ENCODE data around the gene UACA. TPM values are rescaled to one million over a fixed set of nuclear protein-coding genes. Genes with fewer than 3 reads are reported as not detected.
A peak's percentile ranks its signal among the peaks of the same experiment; 100 is the strongest.

The UACA gene
- total RNA-seq, 2 experiments from 2014 or later: 2.3 to 3.9 TPM

GRCh38 chr15:70792171-70792573 is 28.8 kb upstream of the UACA start:
- H3K27ac Mint-ChIP-seq: no peak overlapping the region
- H3K27me3 Mint-ChIP-seq: peaks cover 4% of the 10 kb centered on the region
- no peaks in the 10 kb centered on the region for H3K4me1 Mint-ChIP-seq
- DNase-seq: no peak
- no peaks in the 10 kb centered on the region for H3K9me3 Mint-ChIP-seq
- no peak overlapping the region for H3K4me3 Mint-ChIP-seq
- no peaks in the 10 kb centered on the region for H3K36me3 Mint-ChIP-seq

GRCh38 chr15:70791259-70791658 is 27.9 kb upstream of the UACA start:
- H3K9me3 Mint-ChIP-seq: no peaks in the 10 kb centered on the region
- no peaks in the 10 kb centered on the region for H3K36me3 Mint-ChIP-seq
- no peak overlapping the region for H3K27ac Mint-ChIP-seq
- H3K4me1 Mint-ChIP-seq: no peaks in the 10 kb centered on the region
- DNase-seq: no peak
- peaks cover 4% of the 10 kb centered on the region for H3K27me3 Mint-ChIP-seq
- no peak overlapping the region for H3K4me3 Mint-ChIP-seq

GRCh38 chr15:70789213-70789612 is 25.9 kb upstream of the UACA start:
- DNase-seq: no peak
- Mint-ChIP-seq H3K9me3 (no peaks in the 10 kb centered on the region), H3K36me3 (no peaks in the 10 kb centered on the region), H3K4me3 (no peak overlapping the region), H3K27me3 (no peaks in the 10 kb centered on the region), H3K4me1 (no peaks in the 10 kb centered on the region), H3K27ac (no peak overlapping the region)

GRCh38 chr15:70788114-70789049 is 25.0 kb upstream of the UACA start:
- no peak overlapping the region for H3K27ac Mint-ChIP-seq
- no peaks in the 10 kb centered on the region for H3K9me3 Mint-ChIP-seq
- no peaks in the 10 kb centered on the region for H3K27me3 Mint-ChIP-seq
- no peak overlapping the region for H3K4me3 Mint-ChIP-seq
- H3K36me3 Mint-ChIP-seq: no peaks in the 10 kb centered on the region
- H3K4me1 Mint-ChIP-seq: no peaks in the 10 kb centered on the region
- no peak for DNase-seq

GRCh38 chr15:70786996-70787395 is 23.6 kb upstream of the UACA start:
- Mint-ChIP-seq H3K4me3 (no peak overlapping the region), H3K36me3 (no peaks in the 10 kb centered on the region), H3K27me3 (no peaks in the 10 kb centered on the region), H3K4me1 (no peaks in the 10 kb centered on the region), H3K27ac (no peak overlapping the region), H3K9me3 (no peaks in the 10 kb centered on the region)
- no peak for DNase-seq

- Mint-ChIP-seq H3K27ac (no peak overlapping the region), H3K36me3 (no peaks in the 10 kb centered on the region), H3K27me3 (peaks cover 7% of the 10 kb centered on the region), H3K4me1 (no peaks in the 10 kb centered on the region), H3K9me3 (no peaks in the 10 kb centered on the region), H3K4me3 (no peak overlapping the region)
- DNase-seq: no peak
Observed at GRCh38 chr15:70783610-70784022, 20.3 kb upstream of the UACA start.

- H3K27me3 Mint-ChIP-seq: peaks cover 7% of the 10 kb centered on the region
- H3K4me3 Mint-ChIP-seq: no peak overlapping the region
- no peak for DNase-seq
- H3K36me3 Mint-ChIP-seq: no peaks in the 10 kb centered on the region
- no peak overlapping the region for H3K27ac Mint-ChIP-seq
- no peaks in the 10 kb centered on the region for H3K9me3 Mint-ChIP-seq
- H3K4me1 Mint-ChIP-seq: no peaks in the 10 kb centered on the region
Observed at GRCh38 chr15:70783041-70783440, 19.7 kb upstream of the UACA start.

- H3K4me1 Mint-ChIP-seq: no peaks in the 10 kb centered on the region
- H3K36me3 Mint-ChIP-seq: no peaks in the 10 kb centered on the region
- peaks cover 14% of the 10 kb centered on the region for H3K27me3 Mint-ChIP-seq
- no peak for DNase-seq
- no peaks in the 10 kb centered on the region for H3K9me3 Mint-ChIP-seq
- H3K4me3 Mint-ChIP-seq: no peak overlapping the region
- H3K27ac Mint-ChIP-seq: no peak overlapping the region
Observed at GRCh38 chr15:70781236-70781635, 17.9 kb upstream of the UACA start.

- no peak for DNase-seq
Observed at GRCh38 chr15:70778258-70779076, 15.1 kb upstream of the UACA start.

GRCh38 chr15:70777170-70777926 is 14.0 kb upstream of the UACA start:
- no peaks in the 10 kb centered on the region for H3K36me3 Mint-ChIP-seq
- H3K4me1 Mint-ChIP-seq: no peaks in the 10 kb centered on the region
- no peak overlapping the region for H3K4me3 Mint-ChIP-seq
- no peak for DNase-seq
- no peaks in the 10 kb centered on the region for H3K9me3 Mint-ChIP-seq
- H3K27ac Mint-ChIP-seq: no peak overlapping the region
- peaks cover 20% of the 10 kb centered on the region for H3K27me3 Mint-ChIP-seq

More at GRCh38 chr15:70778258-70779076, 15.1 kb upstream of the UACA start:
- Mint-ChIP-seq H3K9me3 (no peaks in the 10 kb centered on the region), H3K27me3 (peaks cover 14% of the 10 kb centered on the region), H3K27ac (no peak overlapping the region), H3K4me3 (no peak overlapping the region), H3K4me1 (no peaks in the 10 kb centered on the region), H3K36me3 (no peaks in the 10 kb centered on the region)

- Mint-ChIP-seq H3K36me3 (no peaks in the 10 kb centered on the region), H3K4me1 (peaks cover 4% of the 10 kb centered on the region), H3K9me3 (no peaks in the 10 kb centered on the region), H3K27me3 (peaks cover 13% of the 10 kb centered on the region), H3K27ac (no peak overlapping the region), H3K4me3 (no peak overlapping the region)
- no peak for DNase-seq
Observed at GRCh38 chr15:70775160-70775559, 11.8 kb upstream of the UACA start.

- Mint-ChIP-seq H3K36me3 (no peaks in the 10 kb centered on the region), H3K27ac (no peak overlapping the region), H3K27me3 (peaks cover 13% of the 10 kb centered on the region), H3K4me3 (no peak overlapping the region), H3K9me3 (no peaks in the 10 kb centered on the region), H3K4me1 (peaks cover 14% of the 10 kb centered on the region)
- no peak for DNase-seq
Observed at GRCh38 chr15:70772402-70772801, 9.0 kb upstream of the UACA start.

GRCh38 chr15:70770863-70771262 is 7.5 kb upstream of the UACA start:
- no peaks in the 10 kb centered on the region for H3K36me3 Mint-ChIP-seq
- H3K9me3 Mint-ChIP-seq: no peaks in the 10 kb centered on the region
- DNase-seq: no peak
- no peak overlapping the region for H3K27ac Mint-ChIP-seq
- no peak overlapping the region for H3K4me3 Mint-ChIP-seq
- peaks cover 5% of the 10 kb centered on the region for H3K27me3 Mint-ChIP-seq
- H3K4me1 Mint-ChIP-seq: peaks cover 14% of the 10 kb centered on the region

- H3K27ac Mint-ChIP-seq: no peak overlapping the region
- H3K27me3 Mint-ChIP-seq: peaks cover 25% of the 10 kb centered on the region
- no peaks in the 10 kb centered on the region for H3K36me3 Mint-ChIP-seq
- peaks cover 19% of the 10 kb centered on the region for H3K4me1 Mint-ChIP-seq
- no peak for DNase-seq
- peak overlapping the region; percentile 23 for H3K4me3 Mint-ChIP-seq
- H3K9me3 Mint-ChIP-seq: no peaks in the 10 kb centered on the region
Observed at GRCh38 chr15:70768257-70768883, 5.0 kb upstream of the UACA start.

Measured in activated naive CD8-positive, alpha-beta T cell treated with anti-CD3 and anti-CD28 coated beads for 36 hours (primary cell).